BE2C (cell line): ENCODE data around the gene GAS2L3. TPM values are rescaled to one million over a fixed set of nuclear protein-coding genes. Genes with fewer than 3 reads are reported as not detected.

Experiments
- DNase-seq: peaks from one replicate; pipeline ENCODE4 v3.0.0-alpha.2; 2020
- H3K27me3 ChIP-seq: fragments of 250-450 bp; sonication (Bioruptor Pico); 2 replicates; pipeline ENCODE4 v1.5.1; 2020; ENCODE audit warnings: mild to moderate bottlenecking
- H3K36me3 ChIP-seq: fragments of 250-450 bp; sonication (Bioruptor Pico); 2 replicates; pipeline ENCODE4 v1.5.1; 2020; ENCODE audit warnings: mild to moderate bottlenecking
- H3K4me1 ChIP-seq: fragments of 250-450 bp; sonication (Bioruptor Pico); 2 replicates; pipeline ENCODE4 v1.5.1; 2020
- H3K4me3 ChIP-seq: 2 replicates; pipeline ENCODE4 v1.5.1; 2011; ENCODE audit warnings: low read depth, low read length
- H3K9me3 ChIP-seq: fragments of 250-450 bp; sonication (Bioruptor Pico); 2 replicates; pipeline ENCODE4 v1.5.1; 2020
- CTCF ChIP-seq: IDR thresholded peaks from 2 replicates; pipeline ENCODE4 v1.5.1; 2012; ENCODE audit warnings: mild to moderate bottlenecking, low read depth, low read length
- polyA plus RNA-seq: library from polyadenylated mRNA; unstranded; fragments of >200 nt; gene quantifications from one replicate; pipeline ENCODE4 v1.2.1, GENCODE V29; 2012; ENCODE audit warnings: low read depth, missing spikeins; ENCODE audit not compliant: insufficient read length, insufficient read depth

The GAS2L3 gene
- polyA plus RNA-seq, result 4.9 TPM

- H3K4me3 ChIP-seq, result peak within 1 kb of the TSS; percentile 90
- H3K27me3 ChIP-seq, result no peaks in the 10 kb centered on the region
- peaks cover 6% of the 10 kb centered on the region; the same call in 1 of the 2 replicates for H3K4me1 ChIP-seq
- peak; percentile 95 for DNase-seq
- no peaks in the 10 kb centered on the region for H3K9me3 ChIP-seq
- no peak for TF ChIP-seq CTCF
- no peaks in the 10 kb centered on the region for H3K36me3 ChIP-seq
Observed at GRCh38 chr12:100573292-100574186, at the start of gene GAS2L3. GAS2L3 (plus strand) TSS chr12:100573684; CDS start chr12:100594905, 21,221 bp downstream.

- no peak for TF ChIP-seq CTCF
- no peak for DNase-seq
- no peak overlapping the region for H3K4me3 ChIP-seq
- no peaks in the 10 kb centered on the region for H3K36me3 ChIP-seq
- H3K4me1 ChIP-seq, result peaks cover 8% of the 10 kb centered on the region
- no peaks in the 10 kb centered on the region for H3K9me3 ChIP-seq
- H3K27me3 ChIP-seq, result peaks cover 18% of the 10 kb centered on the region
Observed at GRCh38 chr12:100528034-100528433, 45.5 kb upstream of the GAS2L3 start.

- Histone ChIP-seq H3K27me3 (peaks cover 18% of the 10 kb centered on the region), H3K36me3 (no peaks in the 10 kb centered on the region), H3K4me1 (peaks cover 14% of the 10 kb centered on the region), H3K9me3 (no peaks in the 10 kb centered on the region), H3K4me3 (no peak overlapping the region)
- no peak for TF ChIP-seq CTCF
- DNase-seq, result no peak
Observed at GRCh38 chr12:100528471-100529127, 44.9 kb upstream of the GAS2L3 start.

GRCh38 chr12:100529756-100530350, 43.6 kb upstream of the GAS2L3 start:
- DNase-seq, result no peak
- Histone ChIP-seq H3K27me3 (peaks cover 18% of the 10 kb centered on the region), H3K4me1 (peaks cover 14% of the 10 kb centered on the region), H3K36me3 (no peaks in the 10 kb centered on the region), H3K4me3 (no peak overlapping the region), H3K9me3 (no peaks in the 10 kb centered on the region)
- no peak for TF ChIP-seq CTCF

- peak; percentile 7 for DNase-seq
- no peak for TF ChIP-seq CTCF
- Histone ChIP-seq H3K4me1 (peaks cover 14% of the 10 kb centered on the region), H3K4me3 (no peak overlapping the region), H3K36me3 (no peaks in the 10 kb centered on the region), H3K27me3 (peaks cover 18% of the 10 kb centered on the region), H3K9me3 (no peaks in the 10 kb centered on the region)
Observed at GRCh38 chr12:100533376-100533775, 40.1 kb upstream of the GAS2L3 start.
